SW480 (cell line): Measurements from ENCODE around the gene LXN.
"Not testable (repeated sequence)": the region's sequence is repeated elsewhere in the genome, so short reads cannot be mapped to it uniquely, and the experiment has no call there.

Experiments used
- DNase-seq: peaks from one replicate; pipeline ENCODE4 v3.0.0-alpha.2; 2016; ENCODE audit warnings: low spot score

The LXN gene, protein sequence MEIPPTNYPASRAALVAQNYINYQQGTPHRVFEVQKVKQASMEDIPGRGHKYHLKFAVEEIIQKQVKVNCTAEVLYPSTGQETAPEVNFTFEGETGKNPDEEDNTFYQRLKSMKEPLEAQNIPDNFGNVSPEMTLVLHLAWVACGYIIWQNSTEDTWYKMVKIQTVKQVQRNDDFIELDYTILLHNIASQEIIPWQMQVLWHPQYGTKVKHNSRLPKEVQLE

DNA sequence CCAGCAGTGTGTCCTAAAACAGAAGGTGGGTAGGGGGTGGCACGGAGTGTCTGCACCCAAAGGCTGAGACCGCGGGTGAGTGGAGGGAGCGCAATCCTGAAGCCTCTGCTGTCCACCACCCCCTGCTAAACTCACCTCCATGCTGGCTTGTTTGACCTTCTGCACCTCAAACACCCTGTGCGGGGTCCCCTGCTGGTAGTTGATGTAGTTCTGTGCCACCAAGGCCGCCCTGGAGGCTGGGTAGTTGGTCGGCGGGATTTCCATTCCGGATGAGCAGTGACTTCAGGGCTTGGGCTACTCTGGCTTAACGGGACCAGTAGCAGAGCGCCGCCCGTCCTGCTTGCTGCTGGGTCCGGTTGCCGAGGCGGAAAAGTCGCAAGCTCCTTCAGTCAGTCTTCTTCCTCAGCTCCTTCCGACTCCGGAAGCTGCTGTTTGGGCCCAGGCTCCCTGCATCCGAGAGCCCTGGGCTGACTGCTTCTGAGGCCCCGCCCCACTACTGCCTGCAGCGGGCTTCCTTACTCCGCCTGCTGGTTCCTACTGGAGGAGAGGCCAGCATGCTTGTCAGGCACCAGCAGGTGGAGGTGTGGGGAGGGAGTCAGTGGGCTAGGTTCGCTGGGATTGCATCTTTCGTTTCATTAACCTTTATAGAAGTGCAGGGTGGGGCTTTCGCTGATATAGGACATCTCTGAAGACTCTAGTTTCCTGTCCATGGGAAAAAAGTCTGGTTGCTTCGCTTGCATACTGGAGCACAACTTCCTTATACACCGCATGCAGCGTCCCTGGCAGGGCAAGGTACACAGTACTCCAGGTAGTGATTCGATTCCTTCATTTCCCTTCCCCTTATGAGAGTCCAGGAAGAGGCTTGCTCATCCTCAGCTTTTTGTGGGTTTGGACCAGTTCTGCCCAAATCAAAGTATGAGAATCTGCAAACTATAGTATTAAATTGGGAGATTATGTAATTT lies at the start of gene LXN:
TSS of gene LXN (minus strand) at position 434 of the 962 bp plus-strand sequence. CDS start at position 264, 170 bp downstream.
- no peak for DNase-seq

DNA sequence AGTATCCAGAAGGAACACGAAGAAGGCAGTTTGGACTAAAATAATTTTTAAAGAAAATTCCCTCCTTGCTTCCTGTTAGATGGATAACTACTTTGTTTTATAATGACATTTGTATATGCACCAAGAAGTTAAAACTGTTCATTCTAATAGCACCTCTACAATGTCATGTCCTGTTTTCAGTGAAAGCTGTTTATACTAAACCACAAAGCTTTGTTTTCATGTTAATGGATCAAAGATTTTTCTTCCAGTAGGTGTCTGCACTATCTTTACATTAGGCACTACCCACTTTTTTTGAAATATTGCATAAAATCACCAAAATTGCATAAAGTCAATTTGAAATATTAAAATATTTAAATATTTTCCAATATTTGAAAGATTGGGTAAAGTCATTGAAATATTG lies 49.7 kb upstream of the LXN start:
- DNase-seq: no peak

DNA sequence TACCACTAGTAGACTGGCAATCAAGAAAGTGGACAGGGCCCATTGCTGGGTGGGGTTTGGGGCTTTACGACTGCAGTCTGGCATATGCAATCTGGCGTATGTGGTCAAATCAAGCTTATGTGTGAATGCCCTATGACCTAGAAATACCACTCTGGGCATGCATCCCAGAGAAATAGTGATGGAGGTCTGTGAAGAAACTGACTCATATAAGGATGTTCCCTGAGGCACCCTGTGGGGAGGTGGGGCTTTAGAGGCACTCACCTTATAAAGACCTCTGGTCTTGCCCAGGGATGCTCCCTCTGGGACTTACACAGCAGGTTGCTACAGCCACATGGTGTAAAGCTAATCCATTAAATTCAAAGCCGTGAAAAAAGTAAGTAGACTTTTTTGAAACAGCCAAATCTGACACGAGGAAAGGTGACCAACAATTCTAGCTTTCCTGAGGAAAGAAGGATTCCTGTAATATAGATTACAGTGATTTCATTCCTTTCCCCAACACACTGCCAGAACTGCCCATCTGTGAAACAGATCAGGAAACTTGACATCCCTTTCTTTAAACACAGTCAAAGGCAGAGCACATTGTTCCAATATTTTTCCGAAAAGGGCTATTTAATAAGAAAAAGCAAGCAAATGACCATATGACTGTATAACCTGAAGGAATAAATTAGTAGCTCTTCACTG lies 46.2 kb upstream of the LXN start:
- DNase-seq: no peak

DNA sequence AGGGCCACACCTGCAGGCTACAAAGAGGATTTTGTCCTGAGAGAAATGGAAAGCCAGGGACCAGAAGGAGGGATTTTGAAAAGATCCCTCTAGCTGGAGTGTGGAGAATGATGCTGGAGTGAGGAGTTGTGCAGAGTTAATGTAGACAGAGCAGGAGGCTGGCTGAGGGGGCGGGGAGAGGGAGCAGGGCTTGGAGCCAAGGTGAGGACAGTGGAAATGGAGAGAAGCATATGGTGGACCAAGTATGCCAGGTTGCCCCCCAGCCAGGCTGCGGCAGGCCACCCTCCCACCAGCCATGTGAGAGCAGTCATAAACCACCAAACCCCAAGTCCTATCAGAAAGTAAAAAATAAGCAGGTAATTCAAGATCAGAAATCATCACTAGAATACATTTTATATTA lies 45.1 kb upstream of the LXN start:
- DNase-seq: no peak

DNA sequence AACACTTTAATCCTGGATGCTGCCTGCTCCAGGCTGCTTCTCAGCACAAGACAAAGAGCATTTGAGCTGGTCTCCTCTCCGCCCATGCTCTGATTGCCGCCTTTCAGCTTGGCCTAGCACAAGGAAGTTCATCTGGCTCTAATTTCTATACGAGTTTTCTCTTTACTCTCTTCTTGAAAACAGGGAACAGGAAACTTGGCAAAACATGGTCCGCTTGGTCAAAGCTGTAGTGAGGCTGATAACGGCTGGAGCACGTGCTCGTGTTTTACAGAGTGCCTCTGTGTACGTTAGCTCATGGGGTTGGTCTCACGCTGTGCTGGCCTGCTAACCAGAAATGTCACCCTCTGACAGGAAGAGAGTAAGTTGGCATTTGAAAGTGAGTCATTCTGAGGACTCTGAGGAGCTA lies 40.6 kb upstream of the LXN start:
- DNase-seq: no peak

DNA sequence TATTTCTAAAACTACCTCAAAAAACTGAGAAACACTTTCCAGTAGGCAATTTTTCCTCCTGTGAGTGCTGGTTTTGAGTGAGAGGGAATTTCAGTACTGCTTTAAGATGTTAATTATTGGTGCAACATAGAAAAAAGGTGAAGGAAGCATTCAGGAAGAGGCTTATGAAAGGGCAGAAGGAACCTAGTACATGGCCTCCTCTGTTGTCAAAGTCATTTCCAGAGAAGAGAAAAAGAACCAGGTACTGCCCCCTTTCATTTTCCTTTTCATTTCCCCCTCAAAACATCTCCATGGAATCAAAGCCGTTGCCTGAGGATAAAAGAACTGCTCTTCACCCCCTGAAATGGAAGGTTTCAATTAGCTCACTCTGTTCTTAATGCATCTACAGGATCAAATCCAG lies 40.0 kb upstream of the LXN start:
- DNase-seq: no peak

DNA sequence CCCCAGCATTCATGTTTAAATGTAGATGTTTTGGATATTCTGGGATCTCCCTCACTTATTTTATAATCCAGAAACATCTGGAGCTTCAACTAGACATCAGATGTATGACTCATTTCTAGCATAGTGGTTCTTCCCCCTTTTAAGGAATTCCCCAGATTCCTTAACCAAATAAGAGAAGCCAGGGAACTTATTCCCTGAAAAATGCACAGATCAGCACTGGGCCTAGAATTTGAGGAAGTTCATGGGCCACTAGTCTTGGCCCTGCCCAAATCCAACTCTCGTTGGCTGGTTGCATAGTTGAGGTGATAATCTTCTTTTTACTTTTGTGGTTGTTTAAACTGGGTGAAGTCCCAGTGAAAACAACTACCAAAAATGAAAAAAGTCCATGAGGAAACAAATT lies 39.4 kb upstream of the LXN start:
- DNase-seq: no peak

DNA sequence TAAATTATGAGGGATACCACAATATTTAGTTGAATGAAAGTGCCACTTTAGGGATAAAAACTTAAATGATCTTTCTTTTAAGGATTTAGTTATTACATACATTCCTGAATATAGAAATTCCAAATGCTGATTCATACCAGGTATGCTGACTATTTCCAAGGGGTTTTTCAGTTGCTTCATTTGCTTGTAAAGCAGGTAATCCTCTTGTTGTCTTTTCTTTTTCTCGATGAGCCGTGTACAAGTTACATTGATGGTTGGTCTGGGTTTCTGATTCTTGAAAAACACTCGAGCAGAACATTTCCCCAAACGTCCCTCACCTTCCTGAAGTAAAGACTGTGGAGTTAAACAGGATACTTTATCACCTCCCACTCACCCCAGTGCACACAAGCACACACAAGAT lies 38.2 kb upstream of the LXN start:
- no peak for DNase-seq

DNA sequence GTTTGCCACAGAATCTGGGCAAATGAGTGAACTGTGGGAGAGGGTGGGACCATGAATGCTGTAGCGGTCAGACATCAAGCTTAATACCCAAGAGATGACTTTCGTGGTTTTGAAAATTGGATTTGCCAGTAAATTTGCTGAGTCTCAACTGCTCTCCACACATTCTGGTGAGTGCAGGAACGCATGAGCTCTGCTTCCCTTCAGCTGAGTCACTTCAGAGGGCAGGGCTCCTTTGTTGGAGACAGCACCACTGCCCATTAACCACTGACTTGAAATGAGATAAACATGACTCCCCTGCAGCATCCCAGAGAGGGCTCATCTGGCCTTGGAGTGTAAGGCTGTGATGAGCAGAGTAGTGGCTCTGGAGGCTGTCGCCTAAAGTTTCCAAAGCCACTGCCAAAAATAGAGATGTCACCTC lies 37.2 kb upstream of the LXN start:
- peak; percentile 17 for DNase-seq

DNA sequence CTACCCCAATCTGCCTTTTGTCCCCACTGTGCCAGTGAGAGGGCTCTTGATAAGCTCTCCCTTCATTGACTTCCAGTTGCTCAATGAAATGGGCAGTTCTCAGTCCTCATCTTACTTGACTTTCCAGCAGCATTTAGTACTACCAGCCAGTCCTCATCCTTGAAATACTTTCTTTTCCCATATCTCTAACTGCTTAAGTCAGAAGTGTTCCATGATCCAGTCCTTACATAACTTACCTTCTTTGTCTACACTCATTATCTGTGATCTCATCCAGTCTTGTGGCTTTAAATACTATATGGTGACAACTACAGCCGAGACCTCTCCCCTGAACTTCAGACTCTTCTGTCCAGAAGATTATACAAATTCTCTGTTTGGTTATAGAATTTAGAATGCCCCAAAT lies 31.1 kb upstream of the LXN start:
- no peak for DNase-seq

DNA sequence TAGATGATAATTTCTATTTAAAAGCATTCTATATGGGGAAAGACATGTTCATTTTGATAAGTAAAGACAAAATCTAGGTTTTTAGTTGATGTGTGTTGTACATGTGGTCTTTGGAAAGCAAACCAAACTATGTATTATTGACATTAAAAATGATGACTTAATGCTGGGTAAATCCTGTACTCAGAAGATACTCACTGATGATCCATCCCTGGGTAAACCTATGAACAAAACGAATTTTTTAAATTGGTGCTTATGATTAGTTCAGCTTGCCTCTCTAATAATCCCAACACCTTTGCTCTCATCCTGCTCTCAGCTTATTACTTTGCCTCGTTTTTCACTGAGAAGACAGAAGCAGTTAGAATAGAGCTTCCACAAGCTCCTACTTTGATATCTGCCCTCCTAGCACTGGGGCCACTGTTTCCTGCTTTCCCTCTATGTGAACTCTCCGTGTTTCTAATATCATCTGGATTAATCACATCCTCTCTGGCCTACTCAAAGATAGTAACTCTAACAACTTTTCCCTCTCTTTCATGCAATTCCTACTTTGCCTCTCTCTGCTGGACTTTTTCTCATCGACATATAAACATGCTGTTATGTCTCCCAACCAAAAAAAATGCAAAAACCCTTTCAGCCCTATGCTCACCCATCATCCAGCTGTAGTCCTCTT lies 30.5 kb upstream of the LXN start:
- DNase-seq: no peak

DNA sequence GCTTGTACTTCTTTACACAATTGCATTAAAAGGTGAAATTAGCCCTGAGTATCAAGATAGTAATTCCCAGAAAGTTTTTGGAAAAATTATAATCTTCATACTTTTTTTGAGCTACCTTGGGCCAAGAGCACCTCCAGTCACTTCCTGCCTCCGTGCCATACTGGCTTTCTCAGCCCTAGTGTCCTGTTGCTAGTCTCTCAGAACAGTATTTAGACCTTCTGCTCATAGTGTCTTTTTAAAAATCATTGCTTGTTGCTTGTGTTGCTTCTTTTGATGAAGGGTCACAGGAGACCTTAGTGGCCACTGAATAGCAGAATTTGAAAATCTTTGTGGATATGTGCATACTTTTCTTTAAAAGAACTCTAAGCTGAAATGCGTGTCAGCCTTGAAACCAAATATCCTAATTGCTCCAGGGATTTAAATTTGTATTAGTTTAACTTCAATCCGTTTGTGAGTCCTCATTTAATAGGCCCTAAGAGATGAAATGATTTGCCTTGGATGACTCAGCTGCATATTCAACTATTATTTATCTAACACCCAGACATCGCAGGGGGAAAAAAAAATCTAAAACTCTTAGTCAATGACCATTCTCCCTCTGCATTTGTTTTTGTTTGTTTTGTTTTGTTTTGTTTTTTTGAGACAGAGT lies 29.1 kb upstream of the LXN start:
- DNase-seq: no peak

DNA sequence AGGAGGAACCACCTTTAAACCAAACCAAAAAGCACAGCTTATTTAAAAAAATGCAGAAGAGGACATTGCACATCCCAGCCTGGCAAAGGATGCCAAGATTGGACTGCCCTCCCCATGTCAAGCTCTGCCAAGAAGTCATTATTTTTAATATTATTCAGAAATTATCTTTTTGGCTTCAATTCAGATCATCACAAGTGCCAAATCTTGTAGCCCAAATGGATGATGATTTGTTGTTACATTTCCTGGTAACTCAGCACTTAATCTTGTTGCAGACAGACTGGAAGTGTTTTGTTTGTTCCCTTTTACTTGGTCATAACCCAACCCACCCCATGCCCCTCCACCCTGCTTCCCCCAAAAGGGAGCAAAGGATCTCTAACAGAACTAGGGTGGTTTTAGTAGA lies 28.1 kb upstream of the LXN start:
- DNase-seq: no peak

DNA sequence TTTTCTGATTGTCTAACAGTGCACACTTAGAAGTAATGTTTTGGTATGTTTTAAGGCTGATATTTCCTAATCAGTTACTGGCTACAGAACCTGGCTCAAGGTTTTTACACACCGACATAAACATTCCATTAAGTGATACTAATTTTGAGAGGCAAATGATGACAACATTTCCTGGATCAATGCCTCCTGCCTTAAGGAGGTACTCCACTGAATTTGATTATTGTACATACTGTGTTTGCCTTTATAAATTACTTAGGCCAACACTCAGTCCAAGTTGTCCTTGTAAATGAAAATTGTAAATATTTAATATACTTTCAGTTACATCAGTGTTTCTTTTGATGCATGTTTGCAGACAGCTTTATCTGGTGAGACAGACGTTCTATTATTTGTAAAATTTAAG lies 24.2 kb upstream of the LXN start:
- no peak for DNase-seq

DNA sequence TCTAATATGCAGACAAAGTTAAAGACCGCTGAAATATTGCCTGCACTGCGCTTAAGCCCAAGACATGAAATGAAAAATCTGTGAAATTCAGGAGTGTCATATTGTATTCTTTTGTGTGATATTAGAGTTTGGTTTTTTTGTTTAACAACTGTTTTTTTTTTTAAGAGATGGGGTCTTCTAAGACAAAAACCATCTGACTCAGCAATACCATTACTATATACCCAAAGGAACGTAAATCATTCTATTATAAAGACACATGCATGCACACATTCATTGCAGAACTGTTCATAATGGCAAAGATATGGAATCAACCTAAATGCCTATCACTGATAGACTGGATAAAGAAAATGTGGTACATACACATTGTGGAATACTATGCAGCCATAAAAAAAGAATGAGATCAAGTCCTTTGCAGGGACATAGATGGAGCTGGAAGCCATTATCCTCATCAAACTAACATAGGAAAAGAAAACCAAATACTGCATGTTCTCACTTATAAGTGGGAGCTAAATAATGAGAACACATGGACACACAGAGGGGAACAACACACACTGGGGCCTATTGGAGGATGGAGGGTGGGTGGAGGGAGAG lies 21.5 kb upstream of the LXN start:
- not testable (repeated sequence) for DNase-seq

DNA sequence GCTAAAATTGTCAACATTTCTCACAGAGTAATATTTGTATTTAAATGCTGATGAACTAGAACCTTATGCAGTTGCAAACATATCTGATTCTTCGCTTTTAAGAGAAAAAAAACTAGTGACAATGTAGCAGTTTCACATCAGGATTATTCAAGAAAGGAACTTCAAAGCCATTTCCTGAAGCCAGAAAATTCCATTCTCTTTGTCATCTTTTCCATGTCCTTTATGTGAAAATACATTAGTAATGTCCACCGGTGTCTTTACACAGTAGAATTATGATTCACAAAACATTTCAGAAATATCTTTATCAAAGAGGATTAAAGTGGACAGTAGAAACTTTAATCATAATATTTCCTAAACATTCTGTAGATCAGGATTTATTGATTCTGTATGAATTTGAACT lies 12.7 kb upstream of the LXN start:
- DNase-seq: no peak

DNA sequence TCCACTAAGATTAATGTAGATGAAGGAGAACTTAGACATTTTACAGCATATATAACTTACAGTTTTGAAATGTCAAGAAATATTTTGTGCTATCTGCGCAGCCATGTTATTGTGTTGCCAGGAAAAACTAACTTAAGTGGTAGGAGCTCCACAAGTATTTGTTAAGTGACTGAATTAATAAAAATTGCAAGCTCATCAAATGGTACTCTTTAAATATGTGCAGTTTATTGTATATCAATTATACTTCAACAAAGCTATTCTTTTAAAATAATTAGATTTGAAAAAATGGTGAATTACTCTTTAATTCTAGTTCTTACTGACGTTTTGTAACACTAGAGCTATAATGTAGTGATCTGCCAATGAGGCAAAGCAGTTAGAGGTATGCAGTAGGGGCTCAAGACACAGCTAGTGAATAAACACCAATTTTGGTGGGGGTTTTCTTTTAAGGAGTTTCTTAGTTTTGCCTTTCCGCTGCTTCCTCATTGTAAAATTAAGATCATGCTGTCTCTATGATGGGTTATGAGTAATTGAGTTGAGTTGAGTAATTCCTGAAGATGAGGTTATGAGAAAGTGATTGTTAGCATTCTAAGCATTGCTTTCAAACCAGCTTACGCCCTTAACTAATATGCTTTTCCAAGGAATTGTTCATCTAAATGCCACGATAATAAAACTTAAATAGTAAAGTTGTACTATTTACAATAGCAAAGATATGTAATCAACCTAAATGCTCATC lies 10.9 kb upstream of the LXN start:
- no peak for DNase-seq

DNA sequence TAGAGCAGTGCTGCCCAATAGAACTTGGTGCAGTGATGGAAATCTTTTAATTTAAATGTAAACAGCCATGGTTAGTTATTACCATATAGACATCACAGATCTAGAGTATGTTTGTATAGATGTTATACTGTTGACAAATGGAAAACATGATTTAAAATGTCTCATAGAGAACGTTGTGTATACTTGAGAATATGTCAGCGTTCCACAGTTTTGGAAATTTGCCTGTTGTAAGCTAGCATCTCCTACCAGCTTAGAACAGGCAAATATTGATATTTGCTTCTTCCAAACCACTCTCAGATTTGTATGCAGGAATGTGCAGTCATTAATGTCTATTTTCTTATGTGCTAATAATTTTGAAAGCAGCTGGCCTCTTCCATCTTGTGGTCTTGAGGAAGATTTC lies 8.4 kb upstream of the LXN start:
- DNase-seq: no peak

DNA sequence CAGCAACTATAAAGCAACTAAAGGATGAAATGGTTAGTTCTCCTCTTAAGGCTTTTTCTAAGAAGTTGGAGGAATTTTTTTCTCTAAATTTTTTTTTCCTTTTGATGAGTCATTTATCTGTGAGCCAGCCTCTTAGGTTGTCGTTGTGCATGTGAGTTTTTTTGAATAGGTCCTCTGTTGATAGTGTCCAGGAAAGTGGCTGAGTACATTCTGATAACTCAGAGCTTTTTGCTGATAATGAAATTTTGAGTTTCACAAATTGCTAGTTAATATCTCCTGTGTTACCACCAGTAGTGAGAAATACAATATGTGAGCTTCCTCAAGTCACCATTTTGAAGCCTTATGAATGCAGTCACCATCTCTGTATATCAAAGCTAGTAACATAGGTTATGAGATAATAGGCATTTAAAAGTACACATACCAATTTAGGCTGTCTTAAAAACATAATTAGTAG lies 7.1 kb upstream of the LXN start:
- DNase-seq: no peak

DNA sequence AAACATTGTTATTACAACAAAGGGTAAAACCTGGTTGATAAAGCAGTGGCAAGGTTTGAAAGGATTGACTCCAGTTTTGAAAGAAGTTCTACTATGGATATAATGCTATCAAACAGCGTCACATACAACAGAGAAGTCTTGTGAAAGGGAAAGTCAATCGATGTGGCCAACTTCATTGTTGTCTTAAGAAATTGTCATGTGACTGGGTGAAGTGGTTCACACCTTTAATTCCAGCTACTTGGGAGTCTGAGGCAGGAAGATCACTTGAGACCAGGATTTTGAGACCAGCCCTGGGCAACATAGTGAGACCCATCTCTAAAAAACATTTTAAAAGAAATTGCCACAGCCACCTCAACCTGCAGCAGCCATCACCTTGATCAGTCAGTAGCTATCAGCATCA lies 6.2 kb upstream of the LXN start:
- DNase-seq: no peak

DNA sequence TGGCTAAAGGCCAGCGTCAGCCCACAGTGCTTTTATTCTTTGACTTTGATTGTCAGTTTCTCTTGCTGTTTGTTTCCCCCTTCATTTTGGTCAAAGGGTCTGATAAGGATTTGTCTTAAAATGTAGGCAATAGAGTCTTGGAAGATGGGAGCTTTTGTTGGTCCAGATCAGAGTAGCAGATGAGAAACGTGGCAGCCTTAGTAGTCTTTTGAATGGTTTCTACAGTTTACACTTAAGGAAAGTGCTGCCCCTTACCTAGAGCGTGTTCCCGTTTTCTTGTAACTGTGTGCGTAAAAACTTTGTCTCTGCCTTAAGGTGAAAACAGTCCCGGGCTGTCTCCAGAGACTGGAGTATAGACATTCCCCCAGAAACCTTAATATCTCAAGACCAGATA lies 630 bp downstream of the LXN start:
- no peak for DNase-seq
